Activated T-helper 1 cell treated with Interleukin-2 at 50 U/mL for 16 hours (primary cell): ENCODE measurements around the gene CNNM2.
"Not testable (repeated sequence)": the region's sequence is repeated elsewhere in the genome, so short reads cannot be mapped to it uniquely, and the experiment has no call there.

Source experiments
- DNase-seq: peaks from one replicate; pipeline ENCODE4 v3.0.0-alpha.2; 2020; ENCODE audit warnings: low read depth

Gene CNNM2

DNA sequence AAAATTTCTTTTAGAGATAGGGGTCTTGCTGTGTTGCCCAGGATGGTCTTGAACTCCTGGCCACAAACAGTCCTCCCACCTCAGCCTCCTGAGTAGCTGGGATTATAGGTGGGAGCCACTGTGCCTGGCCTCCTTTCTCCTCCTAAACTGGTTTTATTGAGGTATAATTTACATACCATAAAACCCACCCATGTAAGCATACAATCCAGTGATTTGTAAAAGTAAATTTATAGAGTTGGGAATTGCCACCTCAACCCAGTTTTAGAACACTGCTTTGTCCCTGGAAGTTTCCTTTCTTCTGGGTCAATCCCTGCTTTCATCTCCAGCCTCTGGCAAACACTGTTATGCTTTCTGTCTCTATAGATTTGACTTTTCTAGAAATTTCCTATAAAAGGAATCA, 49.0 kb downstream of the CNNM2 start:
- DNase-seq = no peak

DNA sequence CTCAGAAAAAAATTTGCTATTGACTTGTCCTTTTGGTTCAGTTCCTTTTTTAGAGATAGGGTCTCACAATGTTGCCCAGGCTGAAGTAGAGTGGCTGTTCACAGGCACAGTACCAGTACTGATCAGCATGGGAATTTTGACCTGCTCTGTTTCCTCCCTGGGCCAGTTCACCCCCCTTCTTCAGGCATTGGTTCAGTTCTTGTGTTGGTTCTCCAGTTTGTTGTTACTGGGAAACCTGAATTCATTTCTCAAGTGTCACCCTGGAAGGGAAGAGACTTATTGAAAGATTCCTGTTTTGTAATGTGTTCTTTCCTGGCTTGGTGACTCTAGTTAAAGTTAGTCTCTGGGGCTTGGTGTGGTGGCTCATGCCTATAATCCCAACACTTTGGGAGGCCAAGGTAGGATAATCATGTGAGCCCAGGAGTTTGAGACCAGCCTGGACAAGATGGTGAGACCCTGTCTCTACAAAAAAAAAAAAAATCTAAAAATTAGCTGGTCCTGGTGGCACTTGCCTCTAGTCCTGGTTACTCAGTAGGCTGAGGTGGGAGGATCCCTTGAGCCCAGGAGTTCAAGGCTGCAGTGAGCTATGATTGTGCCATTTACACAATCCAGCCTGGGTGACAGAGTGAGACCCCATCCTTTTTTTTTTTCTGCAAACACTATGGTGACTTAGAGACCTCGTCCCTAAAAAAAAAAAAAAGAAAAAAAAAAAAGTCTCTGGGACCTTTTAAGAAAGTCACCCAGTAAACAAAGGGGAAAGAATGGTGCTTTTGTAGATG, 52.7 kb downstream of the CNNM2 start:
- no peak for DNase-seq

DNA sequence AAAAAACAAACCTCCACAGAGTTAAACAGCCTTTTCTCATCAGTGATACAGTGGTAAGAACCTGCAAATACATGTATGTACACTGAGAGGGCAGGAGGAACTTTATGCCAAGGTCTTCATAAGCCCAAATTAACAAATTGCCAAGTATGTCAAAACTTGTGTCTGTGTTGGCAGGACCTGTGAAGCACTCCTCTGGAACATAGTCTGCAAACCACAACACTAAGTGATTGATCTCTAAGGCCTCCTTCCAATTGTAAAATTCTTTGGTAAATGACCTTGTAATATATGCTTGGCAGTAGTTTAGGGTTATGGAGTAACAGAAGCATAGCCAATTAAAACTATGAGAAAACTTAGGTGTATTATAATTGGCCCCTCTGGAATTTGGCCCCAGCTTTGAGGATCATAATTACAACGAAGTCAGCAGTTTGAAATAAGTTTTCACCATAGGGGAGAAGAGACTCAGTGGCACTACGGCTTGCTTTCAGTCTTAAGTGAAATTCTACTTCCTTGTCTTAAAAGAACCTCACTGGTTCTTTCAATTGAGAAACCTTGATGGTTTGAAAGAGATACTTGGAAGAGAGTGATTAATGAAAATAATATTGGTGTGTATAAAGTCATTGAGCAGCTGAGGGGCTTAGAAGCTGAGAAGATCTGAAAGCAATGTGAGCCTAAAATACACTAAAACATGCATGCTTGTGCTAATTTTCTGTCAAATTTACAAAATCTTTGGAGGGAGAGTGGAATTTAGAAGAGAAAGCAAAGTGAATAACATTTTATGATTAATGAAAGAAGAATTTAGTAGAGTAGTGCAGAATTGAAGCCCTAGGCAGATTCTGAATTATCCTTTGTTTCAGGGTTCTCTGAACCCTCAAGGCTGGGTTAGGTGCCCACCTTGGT, 57.6 kb downstream of the CNNM2 start:
- DNase-seq = no peak

DNA sequence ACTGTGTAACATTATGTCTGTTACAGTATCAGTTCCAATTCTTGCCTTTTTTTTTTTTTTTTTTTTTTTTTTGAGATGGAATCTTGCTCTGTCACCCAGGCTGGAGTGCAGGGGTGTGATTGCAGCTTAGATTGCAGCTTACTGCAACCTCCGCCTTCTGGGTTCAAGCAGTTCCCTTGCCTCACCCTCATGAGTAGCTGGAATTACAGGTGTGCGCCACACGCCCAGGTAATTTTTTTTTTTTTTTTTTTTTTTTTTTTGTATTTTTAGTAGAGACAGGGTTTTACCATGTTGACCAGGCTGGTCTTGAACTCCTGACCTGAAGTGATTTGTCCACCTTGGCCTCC, 58.3 kb downstream of the CNNM2 start:
- not testable (repeated sequence) for DNase-seq

DNA sequence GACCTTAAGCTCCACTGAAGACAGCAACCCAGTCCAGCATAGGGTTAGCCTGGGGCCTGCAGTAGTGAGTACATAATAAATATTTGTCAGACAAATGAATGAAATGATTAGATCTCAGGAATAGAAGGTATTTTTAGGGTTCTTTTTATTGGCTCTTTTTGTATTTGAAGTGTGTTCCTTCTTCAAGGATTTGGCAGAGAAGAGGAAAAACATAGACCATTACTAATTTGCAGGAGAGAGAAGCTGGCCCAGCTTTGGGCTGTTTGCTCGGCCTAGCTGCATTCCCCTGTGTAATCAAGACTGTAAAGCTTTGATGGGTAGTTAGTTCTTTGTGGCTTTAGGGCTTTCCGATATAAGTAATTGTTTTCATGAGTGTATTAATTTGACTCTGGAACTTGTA, 64.2 kb downstream of the CNNM2 start:
- DNase-seq = no peak

DNA sequence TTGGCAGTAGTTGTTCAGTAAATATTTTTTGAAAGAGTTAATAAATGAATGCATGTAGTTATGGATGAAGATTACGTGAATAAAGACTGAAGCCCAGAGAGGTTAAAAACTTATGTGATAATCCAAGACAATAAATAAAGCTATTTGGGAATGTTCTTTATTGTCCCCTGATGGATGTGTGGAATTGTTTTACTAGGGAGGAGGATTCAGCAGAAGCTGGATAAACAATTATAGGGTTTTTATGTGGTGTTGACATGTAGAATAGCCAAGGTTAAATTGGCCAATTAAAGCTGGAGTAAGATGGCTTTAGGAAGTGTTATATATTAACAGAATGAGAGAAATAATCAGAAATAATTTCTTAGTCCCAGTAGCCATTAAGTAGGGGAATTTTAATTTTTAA, 66.0 kb downstream of the CNNM2 start:
- DNase-seq = no peak

DNA sequence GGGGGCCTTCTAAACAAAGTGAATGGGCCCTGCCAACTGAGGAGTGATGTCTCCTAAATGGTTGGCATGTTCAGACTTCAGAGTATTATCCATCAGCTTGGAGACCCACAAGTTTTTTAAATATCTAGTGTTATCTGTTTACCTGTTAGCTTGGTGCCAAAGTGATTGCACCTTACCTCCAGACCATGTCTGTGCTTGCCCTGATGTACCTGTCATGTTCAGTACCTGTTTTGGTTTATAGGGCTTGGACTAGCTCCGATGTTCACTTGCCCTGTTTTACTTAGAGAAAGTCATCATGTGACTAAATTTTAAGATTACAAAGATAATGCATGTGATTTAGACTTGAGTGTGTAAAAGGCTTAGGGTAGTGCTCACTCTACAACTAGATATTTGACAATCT, 67.7 kb downstream of the CNNM2 start:
- DNase-seq = no peak

DNA sequence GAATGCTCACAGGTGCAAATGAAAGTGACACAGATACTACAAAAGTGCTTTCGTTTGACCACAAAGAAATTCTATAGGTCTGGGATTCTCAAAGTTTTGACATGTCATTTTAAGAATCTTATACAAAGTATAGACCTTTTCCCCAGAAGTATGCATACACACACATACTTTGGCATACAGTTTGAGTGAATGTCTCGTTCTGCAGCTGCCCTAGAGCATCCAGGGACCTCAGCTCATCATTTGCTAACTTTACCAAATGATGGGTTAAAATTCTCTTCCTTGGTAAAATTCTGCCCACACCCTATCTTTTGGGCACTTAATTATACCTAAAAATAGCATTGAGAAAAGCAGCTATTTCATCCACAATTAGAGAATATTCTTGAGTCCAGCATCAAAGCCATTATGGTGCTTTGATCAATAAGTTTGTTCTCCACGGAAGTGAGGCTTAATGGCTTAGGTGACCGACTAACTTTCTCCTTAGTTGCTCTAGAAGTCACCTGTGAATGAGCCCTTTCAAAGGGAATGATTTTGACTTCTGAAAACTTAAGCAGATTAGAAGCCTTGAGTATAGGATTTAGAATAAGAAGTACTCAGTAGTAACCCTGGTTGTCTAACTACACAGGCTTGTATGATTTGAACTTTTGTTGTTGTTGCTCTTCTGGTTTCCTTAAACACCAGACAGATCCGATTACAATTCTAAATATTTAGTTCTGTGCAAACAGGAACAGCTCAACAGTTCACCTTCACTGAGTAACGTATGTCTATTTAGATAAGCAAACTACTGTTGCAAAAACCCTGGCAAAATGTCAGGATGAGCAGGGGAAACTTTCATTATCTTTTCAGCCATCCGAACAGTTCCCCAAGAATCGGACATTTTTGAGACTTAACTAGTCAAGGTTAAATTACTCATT, 70.6 kb downstream of the CNNM2 start:
- DNase-seq = no peak

DNA sequence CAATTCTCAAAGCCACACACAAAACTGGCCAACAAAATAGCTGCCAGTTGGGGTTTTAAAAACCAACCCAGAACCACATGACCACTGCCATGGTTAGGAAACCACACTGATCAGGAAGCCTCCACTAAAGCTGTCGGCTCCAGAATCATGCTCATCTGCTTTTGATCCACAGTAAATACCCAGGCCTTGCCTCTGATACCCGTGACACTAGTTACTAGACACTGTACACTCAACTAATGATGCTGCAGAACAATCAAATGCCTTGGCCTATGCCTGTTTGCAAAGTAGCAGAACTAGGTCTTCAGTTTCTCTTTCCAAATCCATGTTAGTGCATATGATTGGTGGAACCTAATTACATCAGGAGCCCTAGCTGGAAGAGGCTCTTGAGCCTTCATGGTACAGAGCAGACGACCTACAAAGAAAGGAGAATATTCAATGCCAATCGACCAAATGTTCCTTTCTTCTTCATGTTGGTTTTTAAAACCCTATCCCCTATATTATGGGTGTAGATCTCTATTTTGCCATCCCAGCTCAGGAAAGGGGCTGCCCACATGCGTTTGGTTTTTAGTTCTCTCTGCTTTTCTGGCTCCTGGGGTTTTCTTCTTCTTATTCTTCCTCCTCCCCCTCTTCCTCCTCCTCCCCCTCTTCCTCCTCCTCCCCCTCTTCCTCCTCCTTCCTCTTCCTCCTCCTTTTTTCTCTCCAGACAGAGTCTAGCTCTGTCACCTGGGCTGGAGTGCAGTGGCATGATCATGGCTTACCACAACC, 76.6 kb downstream of the CNNM2 start:
- no peak for DNase-seq

DNA sequence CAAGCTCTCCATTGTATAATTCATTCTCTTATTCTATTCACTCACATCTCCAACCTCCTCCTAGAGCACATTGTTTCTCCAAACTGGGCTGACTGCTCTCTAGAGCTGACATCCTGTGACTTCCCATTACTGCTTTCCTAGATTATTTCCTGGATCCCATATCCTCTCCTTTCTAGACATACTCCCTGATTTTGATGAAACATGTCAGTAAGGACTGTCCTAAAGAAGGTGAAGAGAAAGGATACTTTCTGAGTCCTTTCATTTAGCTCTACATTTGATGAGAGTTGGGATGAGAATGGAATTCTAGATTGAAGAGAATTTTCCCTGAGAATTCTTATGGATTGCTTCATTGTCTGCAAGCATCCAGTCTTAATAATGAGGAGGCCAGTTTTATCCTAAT, 78.8 kb downstream of the CNNM2 start:
- no peak for DNase-seq

DNA sequence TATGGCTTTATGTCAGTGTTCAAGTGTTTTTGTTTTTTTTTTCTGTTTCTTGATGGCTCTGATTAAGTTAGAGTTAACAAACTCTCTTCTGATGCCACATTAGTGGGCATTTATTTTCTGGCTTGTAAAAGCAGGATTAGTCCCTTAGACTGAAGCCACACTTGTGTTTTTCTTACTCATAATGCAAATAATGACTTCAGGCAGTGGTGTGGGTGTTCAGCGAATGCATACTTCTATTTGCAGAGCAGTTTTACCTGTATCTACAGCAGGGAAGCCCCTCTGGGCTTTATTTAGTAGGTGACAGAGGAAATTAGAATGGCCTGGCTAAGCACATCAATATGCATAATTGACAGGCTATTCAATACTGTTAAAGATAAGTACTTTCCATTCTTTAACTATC, 79.9 kb downstream of the CNNM2 start:
- no peak for DNase-seq

DNA sequence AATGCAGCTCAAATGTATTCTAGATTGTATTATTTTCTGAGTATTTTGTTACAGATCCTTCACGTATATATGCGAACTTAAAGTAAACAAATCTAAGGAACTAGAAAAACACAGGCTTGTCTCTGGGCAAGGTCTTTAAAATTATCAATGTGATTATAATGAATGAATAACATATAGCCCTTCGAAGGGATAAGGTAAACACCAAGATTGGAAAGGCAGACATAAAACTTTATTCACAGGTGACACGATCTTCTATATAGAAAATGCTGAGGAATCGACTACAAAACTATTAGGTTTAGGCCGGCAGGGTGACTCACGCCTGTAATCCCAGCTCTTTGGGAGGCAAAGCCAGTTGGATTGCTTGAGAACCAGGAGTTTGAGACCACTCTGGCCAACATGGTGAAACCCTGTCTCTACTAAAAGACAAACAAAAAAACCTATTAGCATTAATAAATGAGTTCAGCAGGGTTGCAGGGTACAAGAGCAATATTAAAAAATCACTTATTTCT, 80.4 kb downstream of the CNNM2 start:
- no peak for DNase-seq

DNA sequence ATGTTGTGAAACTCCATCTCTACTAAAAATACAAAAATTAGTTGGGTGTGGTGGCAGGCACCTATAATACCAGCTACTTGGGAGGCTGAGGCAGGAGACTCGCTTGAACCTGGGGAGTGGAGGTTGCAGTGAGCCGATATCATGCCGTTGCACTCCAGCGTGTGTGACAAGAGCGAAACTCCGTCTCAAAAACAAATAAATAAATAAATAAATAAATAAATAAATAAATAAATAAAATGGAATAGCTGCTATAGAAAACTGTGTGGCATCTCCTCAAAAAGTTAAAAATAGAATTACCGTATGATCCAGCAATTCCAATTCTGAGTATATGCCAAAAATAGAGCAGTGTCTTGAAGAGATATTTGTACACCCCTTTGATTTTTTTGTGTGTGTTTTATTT, 82.0 kb downstream of the CNNM2 start:
- DNase-seq = not testable (repeated sequence)

DNA sequence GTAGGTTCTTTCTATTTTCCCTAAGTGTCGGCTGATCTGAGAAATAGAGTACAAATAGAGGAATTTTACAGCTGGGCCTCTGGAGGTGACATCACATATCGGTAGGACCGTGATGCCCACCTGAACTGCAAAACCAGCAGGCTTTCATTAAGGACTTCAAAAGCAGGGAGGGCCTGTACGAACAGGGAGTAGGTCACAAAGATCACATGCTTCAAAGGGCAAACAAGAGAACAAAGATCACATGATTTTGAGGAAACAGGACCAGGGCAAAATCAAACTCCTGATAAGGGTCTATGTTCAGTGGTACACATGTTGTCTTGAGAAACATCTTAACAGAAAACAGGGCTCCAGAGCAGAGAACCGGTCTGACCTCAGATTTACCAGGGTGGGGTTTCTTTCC, 88.9 kb downstream of the CNNM2 start:
- DNase-seq = no peak

DNA sequence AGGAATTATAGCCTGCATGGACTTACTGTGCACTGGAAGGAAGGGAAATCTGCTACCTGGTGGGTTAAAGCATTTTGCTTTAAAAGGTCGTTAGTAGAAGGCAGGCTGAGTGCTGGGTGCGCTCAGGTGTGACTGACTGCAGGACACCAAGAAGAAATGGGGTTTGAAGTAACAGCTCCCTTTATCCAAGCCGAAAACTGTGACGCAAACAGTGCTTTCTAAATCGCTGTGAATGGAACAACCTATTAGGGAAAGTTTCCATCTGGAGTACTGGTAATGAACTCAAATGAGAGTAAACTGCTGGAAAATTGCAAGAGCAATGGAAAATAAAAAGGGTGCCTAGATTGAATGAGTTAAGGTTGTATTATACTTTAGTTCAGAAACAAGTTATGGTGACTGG, 95.3 kb downstream of the CNNM2 start:
- no peak for DNase-seq

DNA sequence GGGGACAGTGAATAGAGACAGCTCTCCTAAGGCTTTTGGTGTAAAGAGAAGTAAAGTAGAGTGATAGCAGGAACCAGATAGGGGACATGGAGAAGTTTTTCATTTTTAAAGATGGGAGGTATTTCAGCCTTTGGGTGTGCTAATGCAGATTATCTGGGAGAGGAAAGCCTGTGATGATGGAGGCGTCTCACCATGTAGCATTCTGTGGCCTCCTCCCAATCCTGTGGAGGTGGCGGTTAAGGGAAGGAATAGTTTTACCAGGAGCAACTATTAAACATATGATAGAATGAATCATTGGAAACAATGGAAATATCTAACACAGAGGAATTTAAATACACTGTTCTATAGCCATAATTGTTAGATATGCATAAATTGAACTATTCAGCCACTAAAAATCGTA, 101.3 kb downstream of the CNNM2 start:
- DNase-seq = no peak

DNA sequence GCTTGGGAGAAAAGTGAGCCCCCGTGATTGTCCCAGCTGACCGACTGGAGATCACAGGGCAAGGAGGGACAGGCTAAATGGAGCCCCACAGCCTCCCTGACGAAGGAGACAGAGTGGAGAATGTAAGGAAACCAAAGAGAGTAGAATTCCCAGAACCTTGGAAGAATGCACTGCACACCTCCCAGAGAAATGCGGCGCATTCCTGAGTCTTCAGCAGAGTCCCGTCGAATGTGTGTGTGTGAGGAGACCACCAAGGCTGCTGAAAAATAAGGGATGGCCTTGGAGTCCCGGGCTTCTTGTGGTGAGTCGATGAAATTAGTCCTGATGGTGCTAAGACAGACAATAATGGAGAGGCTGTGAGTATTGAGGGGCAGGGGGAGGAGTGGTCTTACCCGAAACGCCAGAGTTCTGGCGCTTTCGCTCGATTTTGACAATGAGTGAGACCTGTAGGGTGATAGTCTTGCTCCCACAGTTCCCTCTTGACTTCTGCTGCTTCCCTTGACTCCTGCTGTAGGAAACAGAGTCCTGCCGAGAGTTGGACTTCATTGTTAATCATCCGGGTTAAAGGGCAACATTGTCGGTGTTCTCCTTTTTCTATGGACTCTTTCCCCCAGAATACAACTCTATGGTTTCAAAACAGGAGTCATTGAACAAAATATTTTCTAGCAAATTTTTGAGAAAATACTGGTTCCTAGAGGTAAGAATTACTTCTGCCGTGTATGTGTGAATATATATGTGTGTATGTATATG, 103.2 kb downstream of the CNNM2 start:
- no peak for DNase-seq

DNA sequence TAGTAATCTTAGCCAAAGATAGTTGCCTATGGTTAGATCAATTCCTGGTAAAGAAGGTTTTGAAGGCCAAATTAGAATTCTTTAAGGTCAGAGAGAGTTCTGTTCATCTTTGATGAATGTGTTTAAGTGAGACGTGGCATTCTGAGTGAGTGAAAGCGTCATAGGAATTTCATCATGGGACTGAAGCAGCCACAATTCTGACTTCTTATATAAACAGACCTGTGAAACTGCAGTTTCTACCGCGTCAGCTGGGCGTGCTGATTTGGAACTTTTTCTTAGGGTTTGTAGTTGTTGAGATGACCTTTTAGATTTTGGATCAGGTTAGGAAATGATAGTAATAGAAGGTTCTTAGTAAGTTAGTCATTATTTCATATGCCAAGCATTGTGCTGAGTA, 103.8 kb downstream of the CNNM2 start:
- DNase-seq = no peak

DNA sequence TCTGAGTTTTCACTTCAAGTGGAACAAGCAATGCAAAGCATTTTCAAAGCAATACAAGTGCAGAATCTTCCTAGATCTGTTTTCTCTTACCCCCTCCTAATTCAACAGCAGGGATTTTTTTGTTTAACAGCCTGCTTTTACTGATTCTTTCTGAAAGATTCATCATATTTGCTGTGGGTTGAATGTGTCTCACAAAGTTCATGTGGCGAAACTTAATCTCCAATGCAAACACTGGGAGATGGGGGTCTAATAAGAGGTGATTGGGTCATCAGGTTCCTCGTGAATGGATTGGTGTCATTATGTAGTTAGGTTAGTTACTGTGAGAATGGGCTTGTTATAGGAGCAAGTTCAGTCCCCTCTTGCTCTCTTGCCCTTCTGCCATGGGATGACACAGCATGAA, 107.6 kb downstream of the CNNM2 start:
- no peak for DNase-seq

DNA sequence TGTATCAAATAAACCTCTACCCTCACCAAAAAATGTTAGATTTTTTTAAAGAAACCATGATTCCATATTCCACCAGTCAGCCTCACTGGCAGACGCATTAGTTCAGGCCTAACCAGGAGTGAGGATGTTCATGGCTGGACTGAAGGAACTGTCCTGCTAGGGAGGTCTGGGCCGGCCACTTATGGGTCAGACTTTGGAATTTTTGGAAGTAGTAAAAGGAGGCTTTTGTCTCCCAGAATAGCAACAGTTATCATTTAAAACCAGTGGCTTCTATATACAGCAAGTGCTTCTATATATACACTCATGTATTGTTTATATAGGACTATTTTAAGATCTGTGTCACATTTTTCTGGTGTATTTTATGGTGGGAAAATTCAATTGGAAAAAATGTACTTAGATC, 120.5 kb downstream of the CNNM2 start:
- no peak for DNase-seq

DNA sequence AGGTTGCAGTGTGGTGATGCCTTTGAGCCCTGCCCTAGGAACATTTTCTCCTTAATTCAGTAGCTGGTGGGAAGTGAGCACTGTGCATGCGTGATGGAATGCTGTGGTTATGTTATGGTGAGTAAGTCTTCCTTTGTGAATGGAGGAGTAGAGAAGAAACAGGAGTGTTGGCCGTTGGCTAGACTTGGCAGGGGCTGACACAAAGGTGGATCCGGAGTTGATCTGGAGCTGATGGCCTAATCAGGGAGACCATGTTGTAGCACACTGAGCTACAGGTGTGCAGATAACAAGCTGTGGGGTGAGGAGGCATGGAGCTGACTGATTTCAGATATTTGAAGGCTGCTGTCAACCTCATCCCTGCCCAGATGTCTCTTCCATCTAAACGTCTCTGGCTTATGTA, 122.3 kb downstream of the CNNM2 start:
- DNase-seq = no peak
